Loucy (cell line): ENCODE data around the gene ARMCX4.

ENCODE experiments used
- H2AFZ ChIP-seq: fragments of 200-600 bp; sonication (generic); 2 replicates; pipeline ENCODE4 v1.6.0; 2016; ENCODE audit warnings: antibody characterized with exemption, mild to moderate bottlenecking, low read length, moderate library complexity
- H3F3A ChIP-seq: fragments of 200-600 bp; 2 replicates; pipeline ENCODE4 v1.6.0; 2016; ENCODE audit warnings: antibody characterized with exemption, low read depth, mild to moderate bottlenecking
- H3K27me3 ChIP-seq: fragments of 200-600 bp; sonication (generic); 2 replicates; pipeline ENCODE4 v1.6.1; 2014; ENCODE audit warnings: low read length, mild to moderate bottlenecking; ENCODE audit not compliant: insufficient read depth, poor library complexity, severe bottlenecking
- H3K36me3 ChIP-seq: fragments of 200-600 bp; sonication (generic); 2 replicates; pipeline ENCODE4 v1.6.1; 2016; ENCODE audit warnings: low read length; ENCODE audit not compliant: insufficient read depth
- H3K4me1 ChIP-seq: fragments of 200-600 bp; sonication (generic); 2 replicates; pipeline ENCODE4 v1.5.1; 2014; ENCODE audit warnings: low read length, mild to moderate bottlenecking; ENCODE audit not compliant: insufficient read depth, poor library complexity, severe bottlenecking
- H3K4me2 ChIP-seq: fragments of 200-600 bp; sonication (generic); 2 replicates; pipeline ENCODE4 v1.6.0; 2014; ENCODE audit warnings: antibody characterized with exemption, low read length, low read depth, mild to moderate bottlenecking; ENCODE audit not compliant: poor library complexity, severe bottlenecking
- H3K4me3 ChIP-seq: fragments of 200-600 bp; sonication (generic); 2 replicates; pipeline ENCODE4 v1.5.1; 2014; ENCODE audit warnings: low read length, mild to moderate bottlenecking, mixed read lengths; ENCODE audit not compliant: poor library complexity, severe bottlenecking
- H3K79me2 ChIP-seq: fragments of 200-600 bp; sonication (generic); 2 replicates; pipeline ENCODE4 v1.6.1; 2014; ENCODE audit warnings: low read length; ENCODE audit not compliant: insufficient read depth
- H3K9ac ChIP-seq: fragments of 200-600 bp; sonication (generic); 2 replicates; pipeline ENCODE4 v1.6.0; 2014; ENCODE audit warnings: mild to moderate bottlenecking, low read depth, low read length, moderate library complexity; ENCODE audit not compliant: poor library complexity, severe bottlenecking
- H3K9me2 ChIP-seq: fragments of 200-600 bp; sonication (generic); replicated peaks from 2 replicates; pipeline ENCODE4 v1.6.1; 2016; ENCODE audit warnings: low read depth, low read length, mixed read lengths
- H3K9me3 ChIP-seq: fragments of 200-600 bp; sonication (generic); 2 replicates; pipeline ENCODE4 v1.6.1; 2014; ENCODE audit warnings: mild to moderate bottlenecking, antibody characterized with exemption, low read length, low read depth; ENCODE audit not compliant: insufficient read depth
- H4K20me1 ChIP-seq: fragments of 200-600 bp; sonication (generic); 2 replicates; pipeline ENCODE4 v1.6.0; 2014; ENCODE audit warnings: antibody characterized with exemption, low read length, mild to moderate bottlenecking; ENCODE audit not compliant: insufficient read depth, poor library complexity, severe bottlenecking
- EZH2phosphoT487 ChIP-seq: fragments of 200-600 bp; IDR thresholded peaks from 2 replicates; pipeline ENCODE4 v1.6.1; 2018; ENCODE audit warnings: antibody characterized with exemption, mild to moderate bottlenecking, moderate library complexity, borderline replicate concordance
- TF ChIP-seq, protein P1 (sequence below): fragments of 200-600 bp; sonication (generic); conservative IDR thresholded peaks from 2 replicates; pipeline ENCODE4 v1.5.1; 2014; ENCODE audit warnings: mild to moderate bottlenecking, antibody characterized with exemption, low read length

The ARMCX4 gene

DNA sequence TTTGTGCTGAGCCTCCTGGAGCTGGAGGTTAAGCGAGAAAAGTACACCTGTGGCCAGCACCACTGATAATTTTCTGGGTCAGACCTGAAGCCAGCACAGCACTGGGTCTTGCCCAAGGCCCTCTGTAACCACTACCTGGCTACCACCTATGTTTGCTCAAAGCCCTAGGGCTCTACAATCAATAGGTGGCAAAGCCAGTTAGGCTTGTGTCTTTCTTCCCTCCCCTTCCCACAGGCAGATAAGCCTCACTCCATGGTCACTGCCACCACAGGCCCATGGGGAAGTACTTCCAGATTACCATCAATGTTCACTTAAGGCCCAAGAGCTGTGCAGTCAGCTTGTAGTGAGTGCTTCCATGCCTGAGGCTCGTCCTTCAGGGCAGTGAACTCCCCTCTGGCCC lies 35.2 kb upstream of the ARMCX4 start:
- H4K20me1 ChIP-seq: no peaks in the 10 kb centered on the region
- no peaks in the 10 kb centered on the region for H3K79me2 ChIP-seq
- no peaks in the 10 kb centered on the region for H3K9me2 ChIP-seq
- H3K27me3 ChIP-seq: no peaks in the 10 kb centered on the region
- no peak overlapping the region for H3K9ac ChIP-seq
- no peaks in the 10 kb centered on the region for H3F3A ChIP-seq
- H2AFZ ChIP-seq: no peak overlapping the region
- H3K4me3 ChIP-seq: no peak overlapping the region
- TF ChIP-seq EZH2phosphoT487: no peak
- TF ChIP-seq, protein P1, sequence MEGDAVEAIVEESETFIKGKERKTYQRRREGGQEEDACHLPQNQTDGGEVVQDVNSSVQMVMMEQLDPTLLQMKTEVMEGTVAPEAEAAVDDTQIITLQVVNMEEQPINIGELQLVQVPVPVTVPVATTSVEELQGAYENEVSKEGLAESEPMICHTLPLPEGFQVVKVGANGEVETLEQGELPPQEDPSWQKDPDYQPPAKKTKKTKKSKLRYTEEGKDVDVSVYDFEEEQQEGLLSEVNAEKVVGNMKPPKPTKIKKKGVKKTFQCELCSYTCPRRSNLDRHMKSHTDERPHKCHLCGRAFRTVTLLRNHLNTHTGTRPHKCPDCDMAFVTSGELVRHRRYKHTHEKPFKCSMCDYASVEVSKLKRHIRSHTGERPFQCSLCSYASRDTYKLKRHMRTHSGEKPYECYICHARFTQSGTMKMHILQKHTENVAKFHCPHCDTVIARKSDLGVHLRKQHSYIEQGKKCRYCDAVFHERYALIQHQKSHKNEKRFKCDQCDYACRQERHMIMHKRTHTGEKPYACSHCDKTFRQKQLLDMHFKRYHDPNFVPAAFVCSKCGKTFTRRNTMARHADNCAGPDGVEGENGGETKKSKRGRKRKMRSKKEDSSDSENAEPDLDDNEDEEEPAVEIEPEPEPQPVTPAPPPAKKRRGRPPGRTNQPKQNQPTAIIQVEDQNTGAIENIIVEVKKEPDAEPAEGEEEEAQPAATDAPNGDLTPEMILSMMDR: no peak
- H3K9me3 ChIP-seq: no peaks in the 10 kb centered on the region
- no peak overlapping the region for H3K4me2 ChIP-seq
- H3K4me1 ChIP-seq: no peaks in the 10 kb centered on the region
- no peaks in the 10 kb centered on the region for H3K36me3 ChIP-seq

GRCh38 chrX:101450961-101451360 lies 34.3 kb upstream of the ARMCX4 start:
- TF ChIP-seq, protein P1: no peak
- TF ChIP-seq EZH2phosphoT487: no peak
- no peaks in the 10 kb centered on the region for H3K36me3 ChIP-seq
- H3K4me1 ChIP-seq: no peaks in the 10 kb centered on the region
- H3K9me2 ChIP-seq: no peaks in the 10 kb centered on the region
- no peaks in the 10 kb centered on the region for H3K9me3 ChIP-seq
- no peaks in the 10 kb centered on the region for H3K27me3 ChIP-seq
- no peak overlapping the region for H2AFZ ChIP-seq
- no peaks in the 10 kb centered on the region for H3K79me2 ChIP-seq
- no peak overlapping the region for H3K4me2 ChIP-seq
- no peak overlapping the region for H3K9ac ChIP-seq
- no peaks in the 10 kb centered on the region for H3F3A ChIP-seq
- no peaks in the 10 kb centered on the region for H4K20me1 ChIP-seq
- no peak overlapping the region for H3K4me3 ChIP-seq

GRCh38 chrX:101452056-101452455 lies 33.2 kb upstream of the ARMCX4 start:
- H3K27me3 ChIP-seq: no peaks in the 10 kb centered on the region
- TF ChIP-seq, protein P1: no peak
- no peak for TF ChIP-seq EZH2phosphoT487
- no peak overlapping the region for H2AFZ ChIP-seq
- H4K20me1 ChIP-seq: no peaks in the 10 kb centered on the region
- H3F3A ChIP-seq: no peaks in the 10 kb centered on the region
- H3K79me2 ChIP-seq: no peaks in the 10 kb centered on the region
- no peak overlapping the region for H3K4me2 ChIP-seq
- H3K9me2 ChIP-seq: no peaks in the 10 kb centered on the region
- no peak overlapping the region for H3K9ac ChIP-seq
- no peaks in the 10 kb centered on the region for H3K36me3 ChIP-seq
- H3K4me1 ChIP-seq: no peaks in the 10 kb centered on the region
- no peak overlapping the region for H3K4me3 ChIP-seq
- no peaks in the 10 kb centered on the region for H3K9me3 ChIP-seq
